SK-N-DZ (cell line): ENCODE measurements around the gene CSTPP1. TPM values are rescaled to one million over a fixed set of nuclear protein-coding genes. Genes with fewer than 3 reads are reported as not detected.

Experiments
- DNase-seq: peaks from one replicate; pipeline ENCODE4 v3.0.0-alpha.2; 2015; ENCODE audit warnings: low spot score
- polyA plus RNA-seq, 2 experiments: library from polyadenylated mRNA; depleted of rRNA; stranded (reverse); fragments of >200 nt; gene quantifications; 2 replicates each; pipeline ENCODE4 v1.2.3, GENCODE V29; 2014

CSTPP1 gene, protein sequence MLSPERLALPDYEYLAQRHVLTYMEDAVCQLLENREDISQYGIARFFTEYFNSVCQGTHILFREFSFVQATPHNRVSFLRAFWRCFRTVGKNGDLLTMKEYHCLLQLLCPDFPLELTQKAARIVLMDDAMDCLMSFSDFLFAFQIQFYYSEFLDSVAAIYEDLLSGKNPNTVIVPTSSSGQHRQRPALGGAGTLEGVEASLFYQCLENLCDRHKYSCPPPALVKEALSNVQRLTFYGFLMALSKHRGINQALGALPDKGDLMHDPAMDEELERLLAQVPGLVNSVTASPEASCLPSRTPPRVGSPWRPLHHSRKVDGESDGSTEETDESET
- 40.4 and 41.4 TPM in 2 replicates for polyA plus RNA-seq (2014; cell fraction: cytosol; rRNA removed)
- polyA plus RNA-seq (2014; cell fraction: nucleus; rRNA removed) = 20.4 and 22.5 TPM in 2 replicates

GRCh38 chr11:46936138-46937110 lies at the start of gene CSTPP1:
Gene CSTPP1, plus strand, starts transcription at chr11:46936761. Its CDS starts 45 bp downstream, at chr11:46936806.
- peak; percentile 93 for DNase-seq

GRCh38 chr11:46888636-46889035 lies 47.9 kb upstream of the CSTPP1 start:
- no peak for DNase-seq

DNA sequence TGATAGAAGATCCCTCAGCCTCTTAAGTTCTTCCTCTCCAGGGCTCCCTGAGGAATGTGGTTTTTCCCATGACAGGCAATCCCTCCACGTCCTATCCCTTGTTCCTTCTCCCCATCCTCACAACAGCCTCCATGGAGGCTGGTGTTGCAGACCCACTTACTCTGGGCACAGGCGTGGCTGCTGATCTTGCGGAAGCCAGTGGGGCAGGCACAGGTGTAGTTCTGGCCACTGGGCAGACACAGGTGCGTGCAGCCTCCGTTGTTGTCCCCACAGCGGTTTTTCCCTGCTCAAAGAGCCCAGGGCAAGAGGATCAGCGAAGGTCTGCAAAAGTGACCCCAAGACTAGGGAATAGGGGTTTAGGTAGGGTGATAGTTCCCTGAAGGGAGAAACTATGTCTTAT lies 47.3 kb upstream of the CSTPP1 start:
- DNase-seq = no peak

DNA sequence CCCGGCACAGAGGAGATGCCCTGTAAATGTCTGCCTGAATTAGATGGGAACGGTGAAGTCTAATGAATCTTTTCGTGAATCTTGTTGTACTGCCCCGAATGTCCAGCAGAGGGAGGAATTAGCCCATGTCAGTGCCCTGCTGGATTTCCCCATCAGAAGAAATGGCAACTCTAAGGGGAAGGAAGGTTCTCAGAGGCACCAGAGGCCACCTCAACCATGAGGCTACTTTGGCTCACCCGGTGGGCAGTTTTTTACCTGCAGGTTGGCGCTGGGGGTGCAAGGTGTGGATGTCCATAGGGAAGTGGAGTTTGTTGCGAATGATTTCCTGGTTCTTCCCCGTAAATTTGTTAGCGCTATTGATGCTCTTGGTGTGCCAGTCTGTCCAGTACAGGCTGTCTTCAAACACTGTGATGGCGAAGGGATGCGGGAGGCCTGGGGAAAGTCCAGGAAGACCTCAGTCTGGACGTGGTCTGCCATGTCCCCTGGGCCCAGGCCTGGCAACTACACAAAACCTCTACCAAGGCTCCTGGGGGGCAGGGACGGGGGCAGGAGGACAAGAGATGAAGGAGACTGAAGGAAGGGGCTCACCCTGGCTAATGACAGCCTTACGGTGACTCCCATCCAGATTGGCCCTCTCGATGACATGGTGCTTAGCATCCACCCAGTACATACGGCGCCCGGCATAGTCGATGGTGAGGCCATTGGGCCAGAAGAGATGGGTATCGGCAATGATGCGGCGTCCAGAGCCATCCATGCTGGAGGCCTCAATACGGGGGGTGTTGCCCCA lies 46.7 kb upstream of the CSTPP1 start:
- peak; percentile 69 for DNase-seq

GRCh38 chr11:46890665-46891064 lies 45.9 kb upstream of the CSTPP1 start:
- DNase-seq = no peak

GRCh38 chr11:46892109-46892508 lies 44.5 kb upstream of the CSTPP1 start:
- DNase-seq = no peak

GRCh38 chr11:46892838-46893237 lies 43.7 kb upstream of the CSTPP1 start:
- DNase-seq = no peak

- no peak for DNase-seq
These were observed 42.1 kb upstream of the CSTPP1 start for GRCh38 chr11:46894506-46894905.

GRCh38 chr11:46894961-46895360 lies 41.6 kb upstream of the CSTPP1 start:
- no peak for DNase-seq

- no peak for DNase-seq
These were observed 40.7 kb upstream of the CSTPP1 start for GRCh38 chr11:46895821-46896220.

DNA sequence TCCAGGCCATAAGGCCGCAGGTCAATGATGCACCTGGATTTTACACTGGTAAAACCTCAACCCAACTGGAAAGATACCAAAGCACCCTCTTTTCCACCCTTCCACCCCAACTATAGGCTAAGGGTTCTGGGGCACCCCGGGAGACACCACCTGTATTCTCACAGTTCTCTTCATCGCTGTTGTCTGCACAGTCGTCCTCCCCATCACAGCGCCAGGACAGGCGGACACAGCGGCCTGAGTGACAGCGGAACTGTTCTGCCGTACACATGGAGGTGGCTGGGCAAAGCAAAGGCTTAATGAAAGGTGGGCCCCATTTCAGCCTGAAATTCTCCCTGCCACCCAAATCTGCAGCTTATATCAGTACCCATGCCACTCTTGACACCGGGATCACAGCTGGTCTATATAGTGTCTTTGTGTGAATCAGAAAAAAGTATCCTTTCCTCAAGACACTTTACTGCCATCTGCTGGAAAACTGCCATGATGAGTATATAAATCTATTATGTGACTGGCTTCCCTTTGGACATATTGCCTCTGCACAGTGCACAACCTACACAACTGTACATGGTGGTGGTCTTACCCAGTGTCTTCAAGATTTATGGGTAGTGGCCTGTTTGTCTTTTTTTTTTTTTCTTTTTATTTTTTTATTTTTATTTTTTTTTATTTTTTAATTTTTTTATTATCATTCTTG lies 39.7 kb upstream of the CSTPP1 start:
- DNase-seq = peak; percentile 60

GRCh38 chr11:46898396-46899095 lies 38.0 kb upstream of the CSTPP1 start:
- DNase-seq = no peak

GRCh38 chr11:46899501-46900025 lies 37.0 kb upstream of the CSTPP1 start:
- no peak for DNase-seq

DNA sequence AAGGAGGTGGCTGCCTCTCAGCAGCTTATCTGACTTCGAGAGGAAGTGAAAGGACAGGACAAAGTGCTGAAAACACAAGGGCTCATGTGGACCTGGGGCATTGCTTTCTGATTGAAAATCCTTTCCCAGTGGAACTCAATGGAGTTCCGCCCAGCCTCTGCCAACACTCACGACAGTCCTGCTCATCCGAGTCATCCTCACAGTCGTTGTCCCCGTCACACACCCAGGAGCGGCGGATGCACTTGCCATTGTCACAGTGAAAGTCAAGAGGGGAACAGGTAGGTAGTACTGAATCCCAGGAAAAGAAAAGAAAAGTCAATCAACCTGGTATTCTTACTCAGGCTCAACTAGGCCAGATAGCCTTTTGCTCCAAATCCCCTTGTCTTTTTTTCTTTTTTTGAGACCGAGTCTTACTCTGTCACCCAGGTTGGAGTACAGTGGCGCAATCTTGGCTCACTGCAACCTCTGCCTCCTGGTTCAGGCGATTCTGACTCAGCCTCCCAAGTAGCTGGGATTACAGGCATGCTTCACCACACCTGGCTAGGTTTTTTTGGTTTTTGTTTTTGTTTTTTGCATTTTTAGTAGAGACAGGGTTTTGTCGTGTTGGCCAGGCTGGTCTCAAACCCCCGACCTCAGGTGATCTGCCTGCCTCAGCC lies 36.3 kb upstream of the CSTPP1 start:
- DNase-seq = no peak

DNA sequence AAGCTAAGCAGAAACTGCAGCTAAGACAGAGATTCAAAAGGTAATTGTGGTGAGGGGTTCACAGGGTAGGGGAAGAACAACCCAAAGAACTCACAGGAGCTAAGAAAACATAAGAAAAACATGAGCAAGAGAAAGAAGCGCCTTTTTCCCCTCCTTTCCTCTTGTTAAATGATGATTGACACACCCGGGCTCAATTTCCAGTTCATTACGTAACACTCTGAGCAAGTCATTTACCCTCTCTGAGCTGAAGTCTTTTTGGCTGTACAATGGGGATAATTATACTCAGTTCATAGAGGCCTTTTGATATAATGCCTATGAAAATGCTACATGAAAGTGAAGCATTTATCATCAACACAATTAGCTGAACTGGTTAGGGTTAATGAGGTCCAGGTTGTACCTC lies 35.4 kb upstream of the CSTPP1 start:
- DNase-seq = no peak

GRCh38 chr11:46902694-46903093 lies 33.9 kb upstream of the CSTPP1 start:
- no peak for DNase-seq

DNA sequence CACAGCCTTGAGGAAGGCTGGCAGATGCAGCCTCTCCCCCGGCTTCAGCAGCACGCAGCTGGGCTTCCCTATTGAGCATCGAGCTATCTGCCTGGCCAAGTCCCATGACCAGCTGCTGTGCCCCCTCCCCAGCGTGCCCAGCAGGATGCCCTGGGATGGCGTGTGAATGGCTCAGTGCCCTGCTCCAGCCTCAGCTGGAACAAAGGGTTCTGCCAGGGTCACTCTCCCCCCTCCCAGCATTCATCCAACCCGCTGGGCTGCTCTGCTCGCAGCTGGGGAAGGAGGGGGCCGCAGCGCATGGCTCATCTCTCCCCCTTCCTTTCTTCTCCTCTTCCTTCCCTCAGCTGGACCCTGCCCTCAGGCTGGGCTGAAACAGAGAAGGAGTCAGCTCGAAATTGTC lies 32.7 kb upstream of the CSTPP1 start:
- DNase-seq = no peak

DNA sequence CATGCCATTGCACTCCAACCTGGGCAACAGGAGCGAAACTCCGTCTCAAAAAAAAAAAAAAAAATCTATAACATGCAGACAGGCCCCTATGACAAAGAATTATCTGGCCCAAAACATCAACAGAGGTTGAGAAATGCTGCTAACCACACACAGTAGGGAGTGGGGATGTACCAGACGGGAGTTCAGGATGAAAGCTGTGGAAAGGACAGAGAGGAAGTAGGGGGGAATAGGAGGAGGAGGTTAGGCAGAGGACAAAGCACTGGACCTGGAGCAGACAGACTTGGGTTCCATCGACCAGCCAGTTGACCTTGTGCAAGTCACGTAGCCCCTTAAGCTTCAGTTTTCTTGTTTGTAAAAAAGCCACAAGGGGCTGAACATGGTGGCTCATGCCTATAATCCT lies 30.8 kb upstream of the CSTPP1 start:
- DNase-seq = no peak

DNA sequence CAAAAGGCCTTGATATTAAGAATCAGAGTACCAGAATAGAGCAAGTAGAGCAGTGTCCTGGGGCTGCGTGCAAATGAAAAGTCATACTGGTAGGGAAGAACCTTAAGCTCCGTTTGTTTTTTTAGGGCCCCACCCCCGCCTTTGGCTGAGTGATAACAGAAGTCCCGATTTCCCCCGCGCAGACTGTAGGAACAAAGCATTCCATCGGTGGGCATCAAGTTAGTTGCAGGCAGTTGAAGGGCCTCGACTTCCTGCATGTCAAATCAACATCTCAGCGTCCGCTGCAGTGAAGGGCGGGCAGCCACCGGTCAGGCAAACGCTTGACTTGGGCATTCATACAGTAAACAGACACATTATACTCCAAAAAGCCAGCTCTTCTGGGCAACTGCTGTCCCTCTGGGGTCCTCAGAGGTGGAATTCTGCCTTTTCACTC lies 29.9 kb upstream of the CSTPP1 start:
- no peak for DNase-seq

- no peak for DNase-seq
These were observed 29.0 kb upstream of the CSTPP1 start for GRCh38 chr11:46907606-46908005.
